HCT116 (cell line): ENCODE data around the gene EHMT1. TPM values are rescaled to one million over a fixed set of nuclear protein-coding genes. Genes with fewer than 3 reads are reported as not detected.

Experiments used
- ATAC-seq: fragments of 200-7000 bp; cut with Tn5 transposase; 2 replicates; pipeline ENCODE4 v1.9.1; 2020; ENCODE audit warnings: mild to moderate bottlenecking, moderate library complexity
- BruUV-seq: library from RNA; stranded (reverse); fragments of 400-500 nt; replicated peaks from 2 replicates; lab custom pipeline; 2021; lab: Mats Ljungman, UMichigan
- CTCF ChIA-PET: fragments of 300-600 bp; sonication (Branson Sonifier 250); formaldehyde crosslinking; loops from one replicate; lab custom pipeline; 2021; ENCODE audit warnings: antibody characterized with exemption; lab: Charles Lee
- POLR2A ChIA-PET: fragments of 300-600, 350-600 bp; sonication (Branson Sonifier 250); formaldehyde crosslinking; loops from one replicate; lab custom pipeline; 2021; ENCODE audit warnings: antibody characterized with exemption; lab: Charles Lee
- RAD21 ChIA-PET, 2 experiments: fragments of 300-600 bp; sonication (Branson Sonifier 250); formaldehyde crosslinking; loops; one replicate each; lab custom pipeline; 2023; ENCODE audit warnings: low total read pairs in 2 of 2; ENCODE audit not compliant: uncharacterized antibody in 2 of 2, unreplicated experiment in 2 of 2, low non-redundant PET in 1 of 2; lab: Charles Lee
- DNase-seq: peaks from one replicate; pipeline ENCODE4 v3.0.0-alpha.2; 2010; ENCODE audit warnings: low read depth, low spot score
- H2AFZ ChIP-seq: fragments of 200-600 bp; shearing (Covaris generic), sonication (generic); 2 replicates; pipeline ENCODE4 v1.6.1; 2017; ENCODE audit warnings: low read depth, mixed run types, mixed read lengths, antibody characterized with exemption, low read length; ENCODE audit not compliant: poor library complexity, severe bottlenecking
- H3K27ac ChIP-seq: 2 replicates; pipeline ENCODE4 v1.5.1; 2012; ENCODE audit warnings: low read depth, low read length
- H3K27me3 ChIP-seq: fragments of 200-600 bp; sonication (generic); 2 replicates; pipeline ENCODE4 v1.6.1; 2016; ENCODE audit warnings: mixed run types, low read length, mixed read lengths; ENCODE audit not compliant: insufficient read depth
- H3K36me3 ChIP-seq, 2 experiments: fragments of 200-500 bp in 1 of 2; fragments of 200-600 bp in 1 of 2; sonication (Bioruptor generic) in 1 of 2; sonication (generic) in 1 of 2; 2 replicates each; pipeline versions ENCODE4 v1.5.1 to v1.6.1; 2014 to 2016; ENCODE audit warnings: low read length in 2 of 2, inconsistent platforms in 1 of 2, mixed read lengths in 1 of 2, mixed run types in 1 of 2; ENCODE audit not compliant: insufficient read depth in 2 of 2, control insufficient read depth in 1 of 2
- H3K4me1 ChIP-seq, 2 experiments: fragments of 200-600 bp in 1 of 2; sonication (generic) in 1 of 2; 2 replicates each; pipeline versions ENCODE4 v1.5.1 to v1.6.1; 2012 to 2017; ENCODE audit warnings: low read length in 2 of 2, inconsistent platforms in 1 of 2, mild to moderate bottlenecking in 1 of 2, mixed read lengths in 1 of 2, mixed run types in 1 of 2, moderate library complexity in 1 of 2; ENCODE audit not compliant: insufficient read depth in 2 of 2, control insufficient read depth in 1 of 2
- H3K4me2 ChIP-seq: fragments of 200-600 bp; sonication (generic); 2 replicates; pipeline ENCODE4 v1.6.1; 2017; ENCODE audit warnings: mixed run types, low read length, mixed read lengths
- H3K4me3 ChIP-seq, 2 experiments: fragments of 200-600 bp in 1 of 2; sonication (generic) in 1 of 2; replicated peaks in 1 of 2; 2 replicates each; pipeline ENCODE4 v1.5.1; 2011 to 2016; ENCODE audit warnings: low read length in 2 of 2, control low read depth in 1 of 2, low read depth in 1 of 2, mild to moderate bottlenecking in 1 of 2, mixed read lengths in 1 of 2, mixed run types in 1 of 2
- H3K79me2 ChIP-seq: fragments of 200-600 bp; sonication (generic); 2 replicates; pipeline ENCODE4 v1.6.1; 2017; ENCODE audit warnings: mild to moderate bottlenecking, mixed run types, low read length, moderate library complexity, mixed read lengths; ENCODE audit not compliant: insufficient read depth
- H3K9ac ChIP-seq: fragments of 200-600 bp; sonication (generic); 2 replicates; pipeline ENCODE4 v1.6.1; 2016; ENCODE audit warnings: low read length, mixed read lengths
- H3K9me2 ChIP-seq: fragments of 200-600 bp; sonication (generic), shearing (Covaris generic); 2 replicates; pipeline ENCODE4 v1.6.1; 2017; ENCODE audit warnings: mixed run types, mild to moderate bottlenecking, moderate library complexity; ENCODE audit not compliant: insufficient read depth
- H3K9me3 ChIP-seq, 2 experiments: fragments of 200-500 bp in 1 of 2; fragments of 200-600 bp in 1 of 2; sonication (Bioruptor generic) in 1 of 2; sonication (generic) in 1 of 2; 2 replicates each; pipeline ENCODE4 v1.6.1; 2014 to 2017; ENCODE audit warnings: low read length in 2 of 2, mixed read lengths in 2 of 2, inconsistent platforms in 1 of 2, low read depth in 1 of 2, mild to moderate bottlenecking in 1 of 2, mixed run types in 1 of 2, moderate library complexity in 1 of 2; ENCODE audit not compliant: control insufficient read depth in 1 of 2, insufficient read depth in 1 of 2
- H4K20me1 ChIP-seq: fragments of 200-600 bp; sonication (generic), shearing (Covaris generic); 2 replicates; pipeline ENCODE4 v1.6.1; 2017; ENCODE audit warnings: mixed run types, mild to moderate bottlenecking, moderate library complexity; ENCODE audit not compliant: insufficient read depth
- SRF ChIP-seq: IDR thresholded peaks from 2 replicates; pipeline ENCODE4 v1.6.1; 2012; ENCODE audit warnings: low read depth
- ZNF274 ChIP-seq: fragments of 200-500 bp; sonication (Bioruptor generic); IDR thresholded peaks from 2 replicates; pipeline ENCODE4 v1.6.1; 2014; ENCODE audit warnings: mild to moderate bottlenecking, low read depth, low read length, inconsistent platforms
- intact Hi-C: fragments of 100-400 bp; cut with micrococcal nuclease; formaldehyde crosslinking; loops from 2 replicates; pipeline ENCODE4 v1.10.0; 2022
- total RNA-seq: library from RNA; stranded (reverse); gene quantifications from one replicate; pipeline ENCODE4 v1.2.1, GENCODE V29; 2021; ENCODE audit not compliant: unreplicated experiment
- TF ChIP-seq, protein P1 (sequence below), 3 experiments: fragments of 200-600 bp in 1 of 3; sonication (generic) in 1 of 3; IDR thresholded peaks in 2 of 3; conservative IDR thresholded peaks in 1 of 3; 2 replicates each; pipeline ENCODE4 v1.5.1; 2012 to 2017; ENCODE audit warnings: low read depth in 2 of 3, low read length in 2 of 3, antibody characterized with exemption in 1 of 3, borderline replicate concordance in 1 of 3, control low read depth in 1 of 3, mild to moderate bottlenecking in 1 of 3, mixed read lengths in 1 of 3, mixed run types in 1 of 3, moderate library complexity in 1 of 3; ENCODE audit not compliant: insufficient read depth in 1 of 3

EHMT1 gene
- total RNA-seq, 1 experiment from 2014 or later, result 86.1 TPM

DNA sequence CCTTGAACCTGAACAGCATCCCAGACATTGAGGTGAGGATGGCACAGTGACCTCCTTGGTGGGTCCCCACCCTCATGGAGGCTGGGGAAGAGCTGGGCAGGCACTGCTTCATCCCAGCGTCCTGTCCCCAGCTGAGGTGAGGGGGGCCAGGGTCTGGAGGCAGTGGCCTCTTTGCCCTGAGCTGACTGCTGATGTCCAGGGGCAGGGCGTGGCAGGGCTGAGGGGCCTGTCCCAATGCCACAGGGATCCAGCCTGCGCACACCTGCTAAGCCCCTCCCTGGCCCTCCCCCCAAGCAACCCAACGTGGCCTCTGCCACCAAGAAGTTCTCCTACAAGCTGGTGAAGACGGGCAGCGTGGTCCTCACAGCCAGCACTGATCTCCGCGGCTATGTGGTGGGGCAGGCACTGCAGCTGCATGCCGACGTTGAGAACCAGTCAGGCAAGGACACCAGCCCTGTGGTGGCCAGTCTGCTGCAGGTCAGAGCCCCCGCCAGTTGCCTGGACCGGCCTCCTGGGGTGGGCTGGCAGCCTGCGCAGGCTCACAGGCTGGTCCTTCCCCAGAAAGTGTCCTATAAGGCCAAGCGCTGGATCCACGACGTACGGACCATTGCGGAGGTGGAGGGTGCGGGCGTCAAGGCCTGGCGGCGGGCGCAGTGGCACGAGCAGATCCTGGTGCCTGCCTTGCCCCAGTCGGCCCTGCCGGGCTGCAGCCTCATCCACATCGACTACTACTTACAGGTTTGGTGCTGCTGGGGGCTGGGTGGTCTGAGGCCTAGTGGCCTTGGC is 4.9 kb upstream of the EHMT1 start:
- no TSS peak for BruUV-seq
- ChIA-PET CTCF (no interaction called here), POLR2A (no interaction called here), RAD21 (no interaction called here)
- no peaks in the 10 kb centered on the region for H3K9me3 ChIP-seq
- peak overlapping the region; percentile 100 for H3K4me2 ChIP-seq
- intact Hi-C loops, result loop anchor here (5.0 kb wide), 1 partner anchor 37 kb away; the partner anchor contains the start of gene DPH7
- H3K79me2 ChIP-seq, result peaks cover 50% of the 10 kb centered on the region
- H3K27me3 ChIP-seq, result no peaks in the 10 kb centered on the region
- H3K27ac ChIP-seq, result peak overlapping the region; percentile 99
- H3K9ac ChIP-seq, result peak overlapping the region; percentile 92
- H3K36me3 ChIP-seq, result peaks cover 2 to 26% of the 10 kb centered on the region in 2 experiments; a peak in 2 of 4 replicates
- no peaks in the 10 kb centered on the region for H3K9me2 ChIP-seq
- ATAC-seq, result no peak
- peaks cover 41 to 60% of the 10 kb centered on the region in 2 experiments for H3K4me1 ChIP-seq
- H2AFZ ChIP-seq, result no peak overlapping the region
- H4K20me1 ChIP-seq, result no peaks in the 10 kb centered on the region
- no peak for TF ChIP-seq ZNF274
- no peak for TF ChIP-seq SRF
- TF ChIP-seq, protein P1, sequence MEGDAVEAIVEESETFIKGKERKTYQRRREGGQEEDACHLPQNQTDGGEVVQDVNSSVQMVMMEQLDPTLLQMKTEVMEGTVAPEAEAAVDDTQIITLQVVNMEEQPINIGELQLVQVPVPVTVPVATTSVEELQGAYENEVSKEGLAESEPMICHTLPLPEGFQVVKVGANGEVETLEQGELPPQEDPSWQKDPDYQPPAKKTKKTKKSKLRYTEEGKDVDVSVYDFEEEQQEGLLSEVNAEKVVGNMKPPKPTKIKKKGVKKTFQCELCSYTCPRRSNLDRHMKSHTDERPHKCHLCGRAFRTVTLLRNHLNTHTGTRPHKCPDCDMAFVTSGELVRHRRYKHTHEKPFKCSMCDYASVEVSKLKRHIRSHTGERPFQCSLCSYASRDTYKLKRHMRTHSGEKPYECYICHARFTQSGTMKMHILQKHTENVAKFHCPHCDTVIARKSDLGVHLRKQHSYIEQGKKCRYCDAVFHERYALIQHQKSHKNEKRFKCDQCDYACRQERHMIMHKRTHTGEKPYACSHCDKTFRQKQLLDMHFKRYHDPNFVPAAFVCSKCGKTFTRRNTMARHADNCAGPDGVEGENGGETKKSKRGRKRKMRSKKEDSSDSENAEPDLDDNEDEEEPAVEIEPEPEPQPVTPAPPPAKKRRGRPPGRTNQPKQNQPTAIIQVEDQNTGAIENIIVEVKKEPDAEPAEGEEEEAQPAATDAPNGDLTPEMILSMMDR (IDR thresholded peaks at IDR 0.05 in 2 of 3, conservative IDR thresholded peaks at IDR 0.05 in 1 of 3; ENCODE audit: borderline replicate concordance in 1 of 3, insufficient read depth in 1 of 3, low read depth in 2 of 3, low read length in 2 of 3), result no peak
- peak overlapping the region in 1 of 2 experiments; percentile 62; a peak in 1 of 4 replicates for H3K4me3 ChIP-seq
- DNase-seq, result no peak
